Measurements from ENCODE around the gene UROC1. TPM values are rescaled to one million over a fixed set of nuclear protein-coding genes. Genes with fewer than 3 reads are reported as not detected.

The UROC1 gene
- total RNA-seq, 2 donors from 2014 or later: not detected

DNA sequence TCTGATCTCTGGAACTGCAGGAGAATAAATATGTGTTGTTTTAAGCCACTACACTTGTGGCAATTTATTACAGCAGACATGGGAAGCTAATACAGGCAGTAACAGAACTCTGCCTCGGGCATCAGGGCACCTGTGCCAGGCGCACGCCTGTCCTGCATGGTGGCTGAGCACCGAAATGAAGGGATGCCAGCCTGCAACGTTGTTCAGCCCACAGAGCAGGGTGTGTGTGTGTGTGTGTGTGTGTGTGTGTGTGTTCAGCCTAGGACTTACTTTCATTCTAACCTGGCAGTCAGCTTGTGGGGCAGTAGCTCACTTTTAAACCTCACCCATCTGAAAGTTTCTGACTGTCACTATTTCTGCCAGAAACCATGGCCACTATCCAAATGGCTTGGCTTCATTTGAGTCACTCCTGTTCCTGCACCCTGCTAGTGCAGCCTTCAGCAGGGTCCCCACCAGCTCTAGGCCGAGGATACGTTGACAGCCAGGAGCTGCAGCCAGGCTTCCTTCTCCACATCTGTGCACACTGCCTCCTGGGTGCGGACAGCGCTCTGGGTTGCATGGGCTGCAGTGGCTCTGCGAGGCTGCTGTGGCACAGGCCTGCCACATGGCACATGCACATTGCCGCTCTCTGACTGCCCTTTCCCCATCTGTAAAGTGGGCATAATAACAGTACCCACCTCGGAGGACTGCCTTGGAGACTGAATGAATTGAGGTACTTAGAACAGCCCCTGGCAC, 4.5 kb downstream of the UROC1 start:
- ATAC-seq: no peak
- no peak for DNase-seq (ENCODE audit: low spot score in 2 of 2)
- no peak overlapping the region for H3K27ac Mint-ChIP-seq
- H3K36me3 Mint-ChIP-seq: no peaks in the 10 kb centered on the region
- H3K9me3 Mint-ChIP-seq: no peaks in the 10 kb centered on the region

DNA sequence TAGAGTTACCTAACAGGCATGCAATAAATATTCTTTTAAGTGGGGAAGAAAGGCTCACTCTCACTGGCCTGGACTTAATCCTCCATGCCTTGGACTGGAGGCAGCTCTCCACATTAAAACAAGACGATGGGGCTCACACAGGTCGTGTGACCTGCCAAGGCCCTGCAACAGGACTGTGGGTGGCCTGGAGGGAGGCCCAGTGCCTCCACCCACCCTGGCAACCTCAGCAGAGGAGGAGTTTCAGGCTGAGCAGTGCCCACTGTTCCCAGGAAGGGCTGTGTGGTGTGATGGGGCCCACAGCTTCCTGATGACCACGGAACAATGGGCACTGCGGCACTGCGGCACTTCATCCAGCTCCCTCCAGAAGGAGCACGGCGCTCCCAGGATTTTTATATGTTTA, 5.5 kb downstream of the UROC1 start:
- no peak for DNase-seq (ENCODE audit: low spot score in 2 of 2)

DNA sequence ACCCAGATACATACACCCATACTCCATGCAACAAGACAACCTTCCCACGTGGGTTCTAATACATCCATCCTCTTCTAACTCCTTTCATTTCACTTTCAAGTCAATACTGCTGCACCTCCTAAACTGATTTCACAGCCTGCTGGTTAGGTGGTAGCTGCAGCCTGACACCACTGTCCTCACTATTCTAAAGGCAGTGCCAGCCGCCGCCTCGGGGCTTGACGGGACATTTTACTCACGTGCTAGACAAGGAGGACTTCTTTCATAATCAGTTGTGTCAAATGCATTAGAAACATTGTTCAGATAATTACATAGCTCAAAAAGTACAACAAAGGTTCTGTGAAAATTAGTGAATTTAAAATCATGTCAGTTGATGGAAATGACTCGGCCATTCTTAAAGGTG, 6.3 kb downstream of the UROC1 start:
- Mint-ChIP-seq H3K9me3 (no peaks in the 10 kb centered on the region), H3K36me3 (no peaks in the 10 kb centered on the region), H3K27ac (peak overlapping the region in 1 of 2 donors; percentile 11)
- ATAC-seq (no peak), DNase-seq (ENCODE audit: low spot score in 2 of 2) (peak in 1 of 2 donors; percentile 16)

More for the DNA sequence above, 5.5 kb downstream of the UROC1 start:
- ATAC-seq: no peak
- H3K9me3 Mint-ChIP-seq: no peaks in the 10 kb centered on the region
- no peaks in the 10 kb centered on the region for H3K36me3 Mint-ChIP-seq
- no peak overlapping the region for H3K27ac Mint-ChIP-seq

DNA sequence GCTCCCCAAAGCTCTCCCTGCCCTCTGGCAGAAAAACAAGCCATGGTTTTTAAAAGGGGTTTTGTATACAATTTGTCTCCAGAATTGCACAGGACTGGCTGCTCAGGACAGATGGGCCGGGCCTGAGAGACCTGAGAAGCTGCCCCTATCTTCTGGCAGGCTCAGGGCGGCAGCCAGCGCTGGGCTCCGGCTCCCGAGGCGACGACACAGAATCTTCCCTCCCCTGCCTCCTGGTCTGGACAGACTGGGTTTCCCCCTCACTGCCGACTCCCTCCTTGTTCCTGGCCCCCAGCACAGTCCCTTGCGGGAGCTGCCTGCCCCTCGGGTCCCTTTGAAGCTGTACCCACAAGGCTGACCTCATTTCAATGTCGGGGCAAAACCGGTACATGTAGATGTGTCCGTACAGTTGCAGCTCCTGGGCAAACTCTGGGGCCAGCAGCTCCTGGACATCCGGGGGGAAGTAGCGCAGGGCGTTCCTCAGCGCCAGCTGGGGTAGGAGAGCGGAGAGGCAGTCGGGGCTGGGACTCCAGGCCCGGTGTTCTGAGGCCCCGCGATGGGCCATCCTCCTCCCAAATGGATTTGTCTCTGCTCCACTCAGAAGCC, 7.2 kb downstream of the UROC1 start:
- peak overlapping the region in 1 of 2 donors; percentile 11 for H3K27ac Mint-ChIP-seq
- H3K9me3 Mint-ChIP-seq: no peaks in the 10 kb centered on the region
- ATAC-seq: no peak
- DNase-seq (ENCODE audit: low spot score in 2 of 2): peak in 1 of 2 donors; percentile 34
- H3K36me3 Mint-ChIP-seq: no peaks in the 10 kb centered on the region

DNA sequence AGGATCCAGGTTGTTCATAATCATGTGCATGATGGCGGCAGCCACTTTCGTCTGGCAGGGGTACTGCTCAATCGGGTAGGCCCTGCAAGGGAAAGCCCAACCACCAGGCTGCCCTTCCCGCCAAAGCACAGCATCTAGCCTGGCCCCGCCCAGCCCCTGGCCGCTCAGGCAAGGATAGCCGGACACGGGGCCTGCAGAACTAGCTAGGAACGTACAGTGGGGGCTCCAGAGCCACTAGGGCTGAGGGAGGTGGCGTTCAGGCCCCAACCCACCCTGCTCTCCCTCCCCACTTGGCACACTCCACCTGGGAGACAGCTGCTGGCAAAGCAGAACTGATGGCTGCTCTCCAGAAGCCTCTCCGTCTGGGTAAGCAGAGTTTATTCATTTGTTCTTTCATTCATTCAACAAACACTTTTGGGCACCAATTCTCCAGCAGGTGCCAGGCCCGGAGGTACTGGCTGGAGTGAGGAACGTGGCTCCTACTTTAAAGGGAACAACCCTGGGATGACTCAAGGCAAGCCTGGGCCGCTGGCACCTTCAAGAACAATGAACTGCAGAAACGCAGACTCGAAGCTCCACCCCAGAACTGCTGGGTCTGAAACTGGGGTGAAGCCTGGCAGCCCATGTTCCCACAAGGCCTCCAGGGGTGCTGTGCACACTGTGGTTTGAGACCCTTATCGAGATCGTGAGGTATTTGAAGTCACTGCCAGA, 7.8 kb downstream of the UROC1 start:
- DNase-seq (ENCODE audit: low spot score in 2 of 2) (peak in 1 of 2 donors; percentile 11), ATAC-seq (no peak)
- Mint-ChIP-seq H3K36me3 (no peaks in the 10 kb centered on the region), H3K27ac (no peak overlapping the region), H3K9me3 (no peaks in the 10 kb centered on the region)

DNA sequence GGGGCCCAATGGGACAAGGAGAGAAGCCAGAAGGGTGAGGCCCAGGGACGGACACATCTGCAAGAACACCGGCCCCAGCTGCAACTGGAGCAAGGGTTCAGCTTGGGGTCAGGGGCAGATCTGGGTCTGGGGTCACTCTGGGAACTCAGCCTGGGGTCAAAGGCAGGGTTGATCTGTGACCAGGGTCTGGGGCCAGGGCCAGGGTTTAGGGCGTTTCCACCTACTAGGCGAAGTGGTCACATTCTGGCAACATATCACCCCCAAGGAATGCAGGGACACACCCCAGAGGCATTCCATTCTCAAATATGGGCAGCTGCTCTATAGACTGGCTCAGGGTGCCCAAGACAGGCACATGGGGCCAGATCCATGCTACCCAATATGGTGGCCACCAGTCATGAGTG, 9.0 kb downstream of the UROC1 start:
- no peaks in the 10 kb centered on the region for H3K9me3 Mint-ChIP-seq
- no peaks in the 10 kb centered on the region for H3K36me3 Mint-ChIP-seq
- ATAC-seq (no peak), DNase-seq (ENCODE audit: low spot score in 2 of 2) (no peak)
- H3K27ac Mint-ChIP-seq: no peak overlapping the region

DNA sequence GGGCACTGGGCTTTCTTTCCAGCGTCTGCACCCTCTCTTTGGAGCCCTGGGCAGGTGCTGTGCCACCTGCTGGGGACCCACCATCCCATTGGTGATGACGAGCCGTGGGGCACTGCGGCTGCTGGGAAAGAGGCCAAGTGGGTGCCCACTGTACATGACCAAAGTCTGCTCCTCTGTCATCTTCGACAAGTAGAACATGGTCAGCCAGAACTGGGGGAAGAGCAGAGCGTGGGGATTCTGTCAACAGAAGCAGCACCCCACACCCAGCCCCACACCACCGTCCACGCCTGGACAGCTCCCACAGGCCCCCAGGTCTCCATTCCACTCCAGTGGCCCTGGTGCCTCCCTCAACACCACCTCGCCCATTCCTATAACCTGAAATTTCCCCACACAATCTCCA, 9.7 kb downstream of the UROC1 start:
- H3K36me3 Mint-ChIP-seq: no peaks in the 10 kb centered on the region
- no peaks in the 10 kb centered on the region for H3K9me3 Mint-ChIP-seq
- no peak for ATAC-seq
- no peak for DNase-seq (ENCODE audit: low spot score in 2 of 2)
- no peak overlapping the region for H3K27ac Mint-ChIP-seq

DNA sequence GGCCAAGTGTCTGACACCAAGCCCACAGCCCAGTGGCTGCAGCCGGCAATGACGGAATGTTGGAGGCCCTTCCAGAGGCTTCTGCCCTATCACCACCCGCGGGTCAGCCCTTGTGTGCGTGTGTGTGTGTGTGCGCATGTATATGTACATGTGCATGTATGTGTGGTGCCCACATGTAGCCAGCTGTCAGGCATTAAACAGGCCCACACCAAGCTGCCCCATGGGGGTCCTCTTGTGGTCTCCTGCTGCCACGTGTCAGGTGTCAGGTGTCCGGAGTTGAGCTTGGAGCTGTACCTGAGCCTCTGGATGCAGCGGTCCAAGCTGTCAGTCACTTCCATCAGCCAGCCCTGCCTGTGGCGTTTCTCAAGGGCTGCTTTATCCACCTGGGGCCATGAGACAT, 13.9 kb downstream of the UROC1 start:
- H3K36me3 Mint-ChIP-seq: no peaks in the 10 kb centered on the region
- ATAC-seq (no peak), DNase-seq (ENCODE audit: low spot score in 2 of 2) (no peak)
- no peaks in the 10 kb centered on the region for H3K9me3 Mint-ChIP-seq
- no peak overlapping the region for H3K27ac Mint-ChIP-seq

DNA sequence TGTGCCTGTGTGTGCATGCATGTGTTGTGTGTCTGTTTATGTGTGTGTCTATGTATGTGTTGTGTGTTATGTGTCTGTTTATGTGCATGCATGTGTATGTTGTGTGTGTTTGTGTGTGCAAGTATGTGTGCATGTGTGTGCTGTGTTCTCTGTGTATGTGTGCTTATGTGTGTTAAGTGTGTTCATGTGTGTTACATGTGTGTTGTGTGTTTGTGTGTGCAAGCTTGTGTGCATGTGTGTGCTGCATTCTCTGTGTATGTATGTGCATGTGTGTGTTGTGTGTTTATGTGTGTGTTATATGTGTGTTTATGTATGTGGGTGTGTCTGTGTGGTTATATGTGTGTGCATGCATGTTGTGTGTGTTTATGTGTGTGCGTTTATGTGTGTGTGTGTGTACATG, 14.9 kb downstream of the UROC1 start:
- ATAC-seq: no peak
- Mint-ChIP-seq H3K36me3 (no peaks in the 10 kb centered on the region), H3K9me3 (no peaks in the 10 kb centered on the region), H3K27ac (no peak overlapping the region)
- DNase-seq (ENCODE audit: low spot score in 2 of 2): no peak

DNA sequence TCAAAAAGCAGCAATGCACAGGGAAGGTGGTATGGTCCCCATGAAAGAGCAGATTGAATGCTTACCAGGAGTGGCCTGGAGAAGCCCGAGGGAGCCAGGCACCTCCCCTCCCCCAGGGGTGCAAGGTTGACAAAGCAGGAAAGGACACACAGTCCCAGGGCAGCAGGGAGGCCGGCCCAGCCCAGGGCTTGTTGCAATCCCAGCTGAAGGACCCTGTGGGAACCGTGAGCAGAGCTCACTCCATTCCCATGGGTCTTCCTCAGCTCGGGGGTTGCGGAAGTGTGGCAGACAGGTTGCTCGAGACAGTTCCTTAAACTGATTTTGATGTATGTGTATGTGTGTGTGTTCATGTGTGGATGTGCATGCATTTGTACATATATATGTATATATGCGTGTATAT, 15.8 kb downstream of the UROC1 start:
- no peaks in the 10 kb centered on the region for H3K36me3 Mint-ChIP-seq
- no peak for DNase-seq (ENCODE audit: low spot score in 2 of 2)
- ATAC-seq: no peak
- H3K9me3 Mint-ChIP-seq: no peaks in the 10 kb centered on the region
- H3K27ac Mint-ChIP-seq: no peak overlapping the region

DNA sequence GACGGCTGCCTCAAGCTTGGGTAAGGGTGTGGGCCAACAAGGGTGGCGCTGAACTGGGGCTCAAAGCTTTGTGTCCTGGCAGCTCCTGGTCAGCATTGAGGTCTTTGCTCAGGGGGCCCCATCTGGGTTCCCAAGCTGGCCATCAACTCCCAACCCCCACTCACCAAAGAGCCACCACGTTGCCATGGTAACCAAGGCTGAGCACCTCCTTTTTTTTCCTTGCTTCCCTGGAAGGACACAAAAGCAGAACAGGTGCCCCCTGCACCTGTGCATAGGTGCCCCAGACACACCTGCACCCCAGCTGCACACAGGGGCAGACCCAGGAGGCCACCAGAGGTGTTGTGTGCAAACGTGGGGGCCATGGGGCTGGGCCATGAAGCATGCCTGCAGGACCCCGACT, 16.5 kb downstream of the UROC1 start:
- ATAC-seq (no peak), DNase-seq (ENCODE audit: low spot score in 2 of 2) (no peak)
- Mint-ChIP-seq H3K36me3 (no peaks in the 10 kb centered on the region), H3K9me3 (no peaks in the 10 kb centered on the region), H3K27ac (no peak overlapping the region)

DNA sequence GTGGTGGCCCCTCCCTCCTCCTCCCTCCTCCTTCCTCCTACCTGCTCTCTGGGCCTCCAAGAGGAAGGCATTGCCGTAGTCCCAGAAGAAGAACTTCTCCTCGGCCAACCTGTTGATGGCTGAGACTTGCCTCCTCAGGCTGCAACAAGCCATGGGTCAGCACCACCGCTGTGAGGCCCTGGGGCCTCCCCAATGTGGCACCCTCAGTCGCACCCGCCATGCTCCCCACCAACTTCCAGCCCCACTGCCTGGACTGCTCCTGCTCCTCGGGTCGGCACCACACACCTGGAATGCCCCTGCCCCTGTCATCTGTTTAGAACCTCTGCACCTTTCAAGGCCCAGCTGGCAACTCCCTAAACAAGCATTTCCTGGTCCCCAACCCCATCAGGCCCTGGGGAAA, 17.6 kb downstream of the UROC1 start:
- H3K27ac Mint-ChIP-seq: no peak overlapping the region
- no peak for ATAC-seq
- DNase-seq (ENCODE audit: low spot score in 2 of 2): no peak
- H3K9me3 Mint-ChIP-seq: no peaks in the 10 kb centered on the region
- H3K36me3 Mint-ChIP-seq: no peaks in the 10 kb centered on the region

DNA sequence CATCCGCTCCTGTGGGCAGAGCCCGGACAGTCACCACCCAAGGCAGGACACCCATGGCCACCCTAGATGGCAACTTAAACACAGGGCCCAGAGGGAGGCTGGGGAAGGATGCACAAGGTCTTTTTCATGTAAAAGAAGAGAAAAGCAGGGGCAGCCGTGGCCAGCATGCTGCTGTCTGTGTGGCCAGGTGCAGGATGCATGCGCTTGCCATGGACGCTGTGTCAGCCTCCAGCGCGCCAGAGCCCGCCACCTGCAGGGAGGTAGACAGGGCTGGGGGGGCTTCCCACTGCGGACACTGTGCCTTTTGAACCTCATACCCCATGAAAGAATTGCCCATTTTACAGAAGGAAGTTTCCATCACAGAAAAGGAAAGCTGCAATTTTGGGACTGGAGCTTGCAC, 18.2 kb downstream of the UROC1 start:
- Mint-ChIP-seq H3K27ac (no peak overlapping the region), H3K36me3 (no peaks in the 10 kb centered on the region), H3K9me3 (no peaks in the 10 kb centered on the region)
- ATAC-seq: no peak
- no peak for DNase-seq (ENCODE audit: low spot score in 2 of 2)

DNA sequence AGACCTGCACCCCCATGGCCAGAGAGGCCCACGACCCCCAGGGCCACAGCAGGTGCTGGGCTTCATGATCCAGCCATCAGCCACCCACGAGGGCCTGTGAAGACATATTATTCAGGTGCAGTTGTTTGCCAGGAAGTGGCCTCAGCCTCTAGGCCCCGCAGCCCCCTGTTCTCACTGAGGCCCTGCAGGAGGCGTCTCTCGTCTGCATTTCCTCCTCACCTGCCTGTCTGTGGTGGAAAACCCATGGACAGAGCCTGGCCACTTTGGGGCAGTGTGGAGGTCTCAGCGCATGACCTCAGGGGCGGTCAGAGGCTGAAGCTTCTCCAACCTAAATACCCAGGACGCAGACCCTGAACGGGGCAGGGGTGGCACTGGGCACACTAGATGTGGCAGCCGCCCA, 18.6 kb downstream of the UROC1 start:
- DNase-seq (ENCODE audit: low spot score in 2 of 2) (no peak), ATAC-seq (no peak)
- Mint-ChIP-seq H3K27ac (no peak overlapping the region), H3K9me3 (no peaks in the 10 kb centered on the region), H3K36me3 (no peaks in the 10 kb centered on the region)

DNA sequence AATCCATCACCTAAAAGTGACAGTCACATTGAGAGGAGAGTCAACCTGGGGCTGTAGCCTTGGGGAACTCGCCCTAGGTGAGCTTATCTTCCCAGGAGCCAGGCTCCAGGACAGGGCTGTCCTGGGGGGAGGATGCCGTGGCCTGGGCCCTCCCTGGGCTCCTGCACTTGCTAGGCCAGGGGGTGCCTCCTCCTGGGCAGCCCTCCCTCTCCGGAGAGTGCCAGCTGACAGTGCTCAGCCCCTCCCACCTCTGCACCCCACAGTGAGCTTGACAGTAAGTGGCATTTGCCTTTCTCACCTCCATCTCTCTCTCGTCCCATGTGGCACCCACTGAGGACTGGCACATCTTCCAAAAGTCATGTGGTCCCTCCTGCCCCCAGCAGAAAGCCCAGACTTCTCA, 19.1 kb downstream of the UROC1 start:
- ATAC-seq: no peak
- no peak for DNase-seq (ENCODE audit: low spot score in 2 of 2)
- Mint-ChIP-seq H3K27ac (no peak overlapping the region), H3K36me3 (no peaks in the 10 kb centered on the region), H3K9me3 (no peaks in the 10 kb centered on the region)

DNA sequence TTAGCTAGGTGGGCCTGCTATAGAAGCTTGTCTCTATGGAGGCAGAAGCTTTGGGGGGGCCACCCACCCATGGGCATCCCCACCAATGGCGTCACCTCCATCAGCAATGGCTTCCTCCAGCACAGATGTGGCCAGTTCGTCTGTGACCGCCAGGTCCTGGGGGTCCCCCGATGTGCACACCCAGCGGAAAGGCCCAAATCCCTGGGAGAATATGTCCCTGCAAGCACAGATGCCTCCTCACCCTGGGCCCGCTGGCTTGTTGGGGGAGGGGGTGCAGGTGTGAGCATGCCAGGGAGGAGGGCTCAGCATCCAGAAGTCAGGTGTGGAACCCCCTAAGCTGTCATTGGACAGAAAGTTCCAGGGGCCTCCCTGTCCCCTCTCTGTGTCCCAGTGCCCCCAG, 19.6 kb downstream of the UROC1 start:
- H3K36me3 Mint-ChIP-seq: no peaks in the 10 kb centered on the region
- ATAC-seq (no peak), DNase-seq (ENCODE audit: low spot score in 2 of 2) (no peak)
- no peak overlapping the region for H3K27ac Mint-ChIP-seq
- H3K9me3 Mint-ChIP-seq: no peaks in the 10 kb centered on the region

DNA sequence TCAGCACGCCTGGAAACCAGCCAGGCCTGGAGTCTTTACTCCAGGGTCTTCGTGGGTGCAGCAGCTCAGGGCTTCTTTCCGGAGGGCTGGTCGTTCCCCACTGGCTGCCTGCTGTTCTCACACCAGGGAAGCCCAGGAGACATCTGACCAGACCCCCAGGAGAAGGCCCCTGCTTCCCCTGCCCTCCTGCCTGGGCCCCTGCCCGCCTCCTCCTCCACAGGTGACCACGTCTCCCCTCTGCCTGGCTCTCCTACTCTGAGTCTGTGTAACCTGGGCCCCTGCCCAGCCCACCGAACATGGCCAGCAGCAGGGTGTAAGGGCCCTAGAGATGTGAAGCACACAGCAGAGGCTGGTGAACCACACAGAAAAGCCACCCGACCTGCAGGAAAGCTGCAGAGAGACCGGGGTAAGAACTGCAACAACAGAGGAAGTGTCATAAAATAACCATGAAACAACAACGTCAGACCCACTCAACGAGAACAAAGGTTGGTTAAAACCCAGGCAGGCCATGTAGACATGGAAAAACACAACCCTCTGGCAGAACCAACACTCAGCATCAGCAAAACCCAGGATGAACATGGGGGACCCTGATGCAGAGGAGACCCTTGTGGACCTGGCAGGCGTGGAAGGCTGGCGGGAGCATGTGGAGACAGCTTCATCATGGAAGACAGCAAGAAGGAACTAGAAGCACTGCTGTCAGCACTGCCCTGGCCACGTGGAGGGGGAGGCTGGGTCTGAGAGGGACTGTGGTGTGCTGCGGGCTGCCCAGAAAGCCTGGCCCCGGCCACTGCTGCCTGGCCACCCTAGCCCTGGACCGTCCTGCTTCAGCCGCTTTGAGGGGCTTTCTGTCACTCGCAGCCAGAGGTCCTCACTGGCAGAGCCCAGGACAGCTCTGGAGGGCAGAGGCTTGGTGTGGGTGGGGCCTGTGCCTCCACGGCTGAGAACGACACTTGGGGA, 20.4 kb downstream of the UROC1 start:
- peak overlapping the region in 1 of 2 donors; percentile 16 for H3K27ac Mint-ChIP-seq
- no peaks in the 10 kb centered on the region for H3K36me3 Mint-ChIP-seq
- H3K9me3 Mint-ChIP-seq: no peaks in the 10 kb centered on the region
- ATAC-seq (no peak), DNase-seq (ENCODE audit: low spot score in 2 of 2) (no peak)
